GM21515 (cell line): ENCODE measurements around the gene IL5RA.

Source experiments
- ATAC-seq: cut with Tn5 transposase; IDR thresholded peaks from one replicate; pipeline ENCODE4 v1.9.1; 2021; ENCODE audit not compliant: unreplicated experiment

IL5RA gene

DNA sequence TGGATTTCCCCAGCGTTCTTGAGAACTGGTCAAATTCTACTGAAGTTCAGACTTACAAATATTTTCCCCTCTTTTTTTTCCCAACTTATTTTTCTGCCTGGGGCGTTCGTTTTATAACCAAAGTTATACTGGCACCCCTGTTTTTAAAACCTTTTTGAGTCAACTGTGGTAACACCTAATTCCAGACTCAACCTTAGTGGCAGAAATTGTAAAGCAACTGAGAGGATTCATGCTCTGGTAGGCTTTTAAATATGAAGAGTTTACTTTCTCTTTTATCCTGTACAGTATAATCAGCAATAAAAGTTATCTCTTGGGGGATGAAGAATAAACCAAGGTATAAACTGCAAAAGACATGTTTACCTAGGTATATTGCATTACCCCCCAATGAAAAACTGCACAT is 2.3 kb downstream of the IL5RA start:
- no peak for ATAC-seq

DNA sequence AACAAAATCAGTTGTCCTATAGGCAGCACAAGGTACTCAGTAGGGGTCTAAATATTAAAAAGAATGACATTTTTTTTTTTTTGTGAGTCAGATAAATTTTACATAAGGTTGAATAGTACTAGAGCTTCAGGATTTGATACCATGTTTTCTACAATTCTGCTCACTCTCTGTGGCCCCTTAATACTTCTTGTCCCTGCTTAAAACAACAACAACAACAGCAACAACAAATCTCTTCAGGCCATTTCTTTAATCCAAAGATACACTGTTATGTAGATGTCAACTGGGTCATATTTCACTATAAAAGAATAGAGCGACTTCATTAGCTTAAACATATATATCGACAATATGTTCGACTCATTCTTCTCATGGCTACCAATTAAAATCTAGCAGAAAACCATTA is 3.0 kb downstream of the IL5RA start:
- ATAC-seq = no peak

DNA sequence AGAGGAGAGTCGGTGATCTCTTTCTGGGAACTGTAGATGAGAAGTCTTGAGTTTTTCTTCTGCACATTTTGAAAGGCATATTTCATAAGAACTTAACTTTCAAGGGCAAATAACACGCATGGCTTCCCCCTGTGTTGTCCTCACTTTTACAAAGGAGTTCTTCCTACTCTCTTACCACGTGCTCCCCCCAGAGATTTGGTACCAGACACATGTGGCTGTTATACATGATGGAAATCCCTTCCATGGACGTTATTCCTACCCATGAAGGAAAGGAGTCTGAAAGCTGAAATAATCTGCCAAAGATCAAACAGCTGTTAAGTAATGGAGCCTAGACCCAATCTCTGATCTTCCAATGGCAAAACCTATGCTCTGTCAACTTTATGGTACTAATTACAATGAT is 4.4 kb downstream of the IL5RA start:
- ATAC-seq = no peak

DNA sequence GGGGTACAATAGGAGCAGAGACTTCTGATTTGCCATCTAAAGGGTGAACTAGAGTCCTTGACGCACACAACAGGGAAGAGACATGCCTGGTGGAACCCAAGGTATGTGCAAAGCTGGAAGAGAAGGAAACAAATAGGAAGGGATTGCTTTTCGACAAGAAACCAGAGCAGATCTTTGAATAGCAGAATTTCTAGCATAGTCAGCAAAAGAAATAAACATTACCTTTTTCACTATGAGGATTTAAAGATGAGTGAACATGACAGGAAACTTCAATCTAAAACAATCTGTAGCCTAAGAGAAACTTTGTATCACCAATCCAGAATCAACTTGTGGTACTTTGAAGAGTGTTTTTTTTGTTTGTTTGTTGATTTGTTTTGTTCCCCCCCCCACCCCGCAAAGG is 4.9 kb downstream of the IL5RA start:
- no peak for ATAC-seq

DNA sequence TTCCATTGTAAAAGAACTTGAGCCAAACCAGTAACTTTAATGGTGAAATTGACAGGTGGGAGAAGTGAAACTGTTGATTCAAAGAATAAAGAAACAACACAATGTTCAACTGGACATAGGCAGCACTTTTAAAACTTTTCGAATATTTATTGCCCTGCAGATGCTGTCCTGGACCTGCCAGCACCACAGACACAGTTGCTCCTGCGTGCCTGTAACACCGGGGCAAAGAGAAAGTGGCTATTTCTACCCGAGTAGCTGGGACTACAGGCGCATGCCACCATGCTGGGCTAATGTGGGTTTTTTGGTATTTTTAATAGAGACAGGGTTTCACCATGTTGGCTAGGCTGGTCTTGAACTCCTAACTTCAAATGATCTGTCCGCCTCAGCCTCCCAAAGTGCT is 7.4 kb downstream of the IL5RA start:
- ATAC-seq = no peak

DNA sequence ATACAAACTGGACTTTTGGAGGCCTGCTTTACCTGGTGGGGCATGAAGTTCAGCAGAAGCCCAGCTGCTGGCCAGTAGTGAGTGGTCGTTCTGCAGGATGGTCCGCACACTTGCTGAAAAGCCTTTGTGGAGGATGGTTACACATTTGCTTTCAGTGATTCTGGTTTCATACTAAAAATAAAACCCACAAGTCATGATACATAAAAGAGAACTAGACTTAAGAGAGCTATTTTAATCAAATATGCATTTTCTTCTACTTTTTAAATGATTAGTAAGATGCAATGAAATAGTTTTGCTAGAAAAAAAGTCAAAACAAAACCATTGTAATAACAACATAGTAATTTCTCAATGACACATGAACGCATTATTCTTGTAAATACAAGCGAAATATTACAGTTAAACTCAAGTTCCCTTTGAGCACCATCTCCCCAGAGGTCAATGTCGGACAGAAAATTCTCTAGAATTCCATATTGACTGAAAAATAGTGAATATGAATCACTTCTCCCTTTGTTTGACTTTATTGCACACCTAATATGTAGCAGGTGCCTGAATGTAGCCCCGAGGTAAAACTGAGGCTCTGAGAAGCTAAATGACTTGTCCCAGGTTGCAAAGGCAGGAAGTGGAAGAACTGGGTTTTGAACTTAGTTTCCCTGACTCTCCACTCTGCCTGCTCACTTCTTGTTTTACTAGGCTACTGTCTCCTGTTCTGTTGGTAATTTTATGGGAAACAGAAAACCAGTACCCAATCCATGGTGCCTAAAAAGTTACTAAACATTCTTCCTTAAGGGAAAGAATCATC is 8.3 kb downstream of the IL5RA start:
- ATAC-seq = peak; percentile 76

DNA sequence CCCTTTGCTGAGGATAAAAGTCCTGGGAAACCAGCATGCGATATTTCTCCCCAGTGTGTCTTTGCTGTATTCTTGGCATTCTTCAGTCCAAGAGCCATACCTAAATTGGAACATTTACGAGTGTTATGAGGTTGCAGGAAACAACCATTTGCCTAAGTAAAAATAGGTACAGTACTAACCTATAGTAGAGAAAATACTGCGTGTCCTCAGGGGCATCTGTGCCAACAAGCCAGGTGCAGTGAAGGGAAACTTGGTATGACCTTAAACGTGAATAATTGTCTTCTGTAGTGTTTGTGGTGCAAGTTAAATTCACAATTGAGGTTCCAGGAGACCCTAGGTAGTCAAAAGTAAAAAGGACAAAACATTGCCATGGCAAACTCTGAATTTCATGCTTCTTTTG is 12.2 kb downstream of the IL5RA start:
- ATAC-seq = no peak

DNA sequence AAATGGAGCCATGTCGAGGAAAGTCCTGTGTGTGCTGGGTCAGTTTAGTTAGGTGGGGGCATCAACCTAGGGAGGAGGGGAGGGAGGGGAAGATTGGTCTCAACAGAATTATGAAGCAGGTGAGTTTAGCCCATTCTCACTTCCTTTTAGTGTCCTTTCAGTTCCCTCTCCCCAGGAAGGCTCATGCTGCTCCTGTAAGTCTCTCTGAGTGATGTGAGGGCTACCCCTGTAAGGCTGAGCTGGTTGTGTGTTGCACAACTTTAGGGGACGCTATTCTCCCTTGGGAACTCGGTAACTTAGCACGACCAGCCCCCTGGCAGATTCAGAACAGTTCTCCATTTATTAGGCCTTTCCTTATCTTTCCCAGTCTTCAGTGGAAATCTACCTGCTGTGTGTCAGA is 21.2 kb downstream of the IL5RA start:
- peak; percentile 99 for ATAC-seq

DNA sequence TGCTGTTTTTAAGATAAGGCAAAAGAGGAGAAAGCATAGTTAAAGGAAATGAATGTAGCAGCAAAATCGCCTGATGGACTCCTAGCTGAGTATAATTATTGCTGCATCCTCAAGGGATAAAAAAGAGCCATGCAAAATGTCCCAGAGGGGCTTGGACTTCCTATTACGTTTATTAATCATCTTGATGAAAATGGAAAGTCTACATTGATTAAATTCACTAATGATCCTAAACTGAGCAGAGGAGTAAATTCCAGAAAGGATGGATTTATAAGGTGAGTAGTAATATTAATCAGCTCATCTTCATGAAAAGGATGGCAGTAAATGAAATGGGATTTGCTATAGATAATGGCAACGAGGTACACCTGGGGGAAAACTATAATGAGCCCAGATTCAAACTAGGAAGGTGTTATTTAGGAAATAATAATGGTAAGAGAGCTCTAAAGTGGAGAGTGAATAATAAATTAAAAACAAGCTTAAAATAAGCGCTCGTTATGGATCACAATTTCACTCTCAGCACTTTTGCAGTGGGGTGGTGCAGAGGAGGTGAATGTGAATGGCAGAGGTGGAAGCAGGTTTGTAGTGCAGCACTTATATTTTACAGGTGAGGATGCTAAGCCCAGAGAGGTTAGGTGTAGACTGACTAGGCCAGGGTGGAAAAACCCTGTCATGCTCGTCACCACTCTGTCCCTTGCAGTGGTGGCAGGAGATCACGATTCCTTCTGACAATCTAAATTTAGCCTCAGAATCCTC is 22.3 kb downstream of the IL5RA start:
- no peak for ATAC-seq

DNA sequence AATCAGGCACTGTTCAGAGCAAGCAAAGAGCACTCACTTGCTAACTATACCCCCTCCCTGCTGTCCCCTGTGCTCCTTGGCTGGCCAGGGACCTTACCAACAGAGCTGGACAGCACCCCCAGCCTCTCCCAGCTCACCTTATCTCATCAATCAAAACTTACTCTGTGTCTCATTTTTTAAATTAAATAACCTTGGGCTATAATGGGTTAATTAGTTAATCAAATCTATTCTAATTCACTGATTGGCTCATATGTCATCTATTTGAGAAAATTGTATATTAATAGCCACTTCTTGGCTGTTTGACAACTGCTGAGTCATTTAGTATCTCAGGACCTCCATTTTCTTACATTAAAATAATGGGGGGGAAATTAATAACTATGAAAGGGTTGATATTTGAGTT is 22.9 kb downstream of the IL5RA start:
- ATAC-seq = no peak

DNA sequence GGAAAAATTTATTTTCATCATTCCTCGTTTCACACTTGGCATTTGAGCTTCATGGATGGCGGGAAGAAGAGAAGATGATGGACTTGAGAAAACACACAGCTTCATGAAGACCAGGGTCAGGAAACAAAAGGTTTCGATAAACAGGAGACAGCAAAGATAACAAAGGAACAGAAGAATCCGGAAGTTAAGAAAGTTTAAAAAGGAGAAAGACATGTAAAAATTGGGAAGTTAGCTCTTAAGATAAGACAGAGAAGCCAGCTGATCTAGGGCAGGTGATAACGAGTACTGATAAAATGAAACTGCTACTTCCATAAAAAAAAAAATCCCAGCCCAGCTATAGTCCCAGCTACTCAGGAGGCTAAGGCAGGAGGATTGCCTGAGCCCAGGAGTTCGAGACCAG is 23.9 kb downstream of the IL5RA start:
- ATAC-seq = no peak

DNA sequence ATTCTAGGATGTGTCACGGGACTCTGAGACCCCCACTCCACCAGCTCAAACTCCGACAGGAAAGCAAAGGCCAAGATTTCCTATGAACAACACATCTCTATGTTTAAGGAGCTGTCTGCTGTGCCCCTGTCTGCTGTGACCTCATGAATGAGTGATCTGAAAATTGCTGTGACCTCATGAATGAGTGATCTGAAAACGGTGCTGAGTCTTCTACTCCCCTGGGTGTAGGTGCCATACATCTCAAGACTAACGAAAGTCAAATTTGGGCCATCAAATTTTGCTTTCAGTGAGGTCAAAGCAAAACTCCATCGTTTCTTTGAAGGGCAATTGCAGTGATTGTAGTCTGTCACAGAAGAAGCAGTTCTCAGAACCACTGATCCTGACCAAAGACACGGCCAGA is 24.4 kb downstream of the IL5RA start:
- ATAC-seq = no peak

DNA sequence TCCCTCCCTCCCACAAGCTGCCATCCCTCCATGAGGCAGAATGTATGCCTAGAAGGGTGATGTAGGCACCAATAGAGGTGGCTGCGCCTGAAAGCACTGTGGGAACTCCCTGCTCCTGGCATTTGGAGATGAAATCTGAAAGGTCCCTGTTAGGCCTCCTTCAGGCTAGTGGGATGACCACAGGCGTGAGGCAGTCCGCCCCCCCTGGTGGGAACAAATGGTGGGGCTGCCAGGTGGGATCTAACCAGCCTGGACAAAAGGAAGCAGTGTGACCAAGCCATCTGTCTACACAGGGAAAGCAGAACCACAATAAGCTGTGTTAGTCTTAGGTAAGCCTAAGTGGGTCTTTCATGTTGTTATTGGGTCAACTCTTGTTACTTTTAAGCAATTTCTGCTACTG is 25.3 kb downstream of the IL5RA start:
- ATAC-seq = no peak

DNA sequence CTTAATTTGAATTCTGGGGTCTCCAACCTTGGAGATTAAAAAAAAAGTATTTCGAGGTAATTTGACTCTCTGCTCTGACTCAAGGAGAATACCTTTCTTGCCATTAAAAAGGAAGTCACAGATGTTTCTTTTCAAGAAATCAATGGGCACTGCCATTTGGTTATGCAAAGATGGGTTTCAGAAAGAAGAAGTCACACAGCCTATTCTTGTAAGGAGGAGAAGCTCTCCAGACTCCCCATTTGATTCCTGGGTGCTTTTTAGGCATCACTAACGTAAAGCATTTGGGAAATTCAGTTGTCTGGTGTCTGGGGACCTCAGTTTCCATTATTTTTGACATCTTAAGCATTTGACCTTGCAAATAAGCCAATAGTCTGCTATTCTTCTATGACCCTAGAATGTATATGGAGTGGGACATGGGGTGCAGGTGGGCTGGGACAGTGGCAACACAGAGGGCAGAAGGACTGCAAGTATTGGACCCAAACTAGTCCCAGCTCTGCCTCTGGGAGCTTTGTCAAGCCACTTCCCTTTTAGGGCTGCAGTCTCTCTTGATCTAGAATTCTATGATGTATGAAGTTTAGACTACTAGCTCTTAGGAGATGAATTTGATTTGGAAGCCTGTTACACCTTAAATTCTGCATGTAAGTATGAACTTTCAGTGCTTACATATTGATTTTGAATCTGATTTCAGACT is 27.8 kb downstream of the IL5RA start:
- peak; percentile 88 for ATAC-seq

DNA sequence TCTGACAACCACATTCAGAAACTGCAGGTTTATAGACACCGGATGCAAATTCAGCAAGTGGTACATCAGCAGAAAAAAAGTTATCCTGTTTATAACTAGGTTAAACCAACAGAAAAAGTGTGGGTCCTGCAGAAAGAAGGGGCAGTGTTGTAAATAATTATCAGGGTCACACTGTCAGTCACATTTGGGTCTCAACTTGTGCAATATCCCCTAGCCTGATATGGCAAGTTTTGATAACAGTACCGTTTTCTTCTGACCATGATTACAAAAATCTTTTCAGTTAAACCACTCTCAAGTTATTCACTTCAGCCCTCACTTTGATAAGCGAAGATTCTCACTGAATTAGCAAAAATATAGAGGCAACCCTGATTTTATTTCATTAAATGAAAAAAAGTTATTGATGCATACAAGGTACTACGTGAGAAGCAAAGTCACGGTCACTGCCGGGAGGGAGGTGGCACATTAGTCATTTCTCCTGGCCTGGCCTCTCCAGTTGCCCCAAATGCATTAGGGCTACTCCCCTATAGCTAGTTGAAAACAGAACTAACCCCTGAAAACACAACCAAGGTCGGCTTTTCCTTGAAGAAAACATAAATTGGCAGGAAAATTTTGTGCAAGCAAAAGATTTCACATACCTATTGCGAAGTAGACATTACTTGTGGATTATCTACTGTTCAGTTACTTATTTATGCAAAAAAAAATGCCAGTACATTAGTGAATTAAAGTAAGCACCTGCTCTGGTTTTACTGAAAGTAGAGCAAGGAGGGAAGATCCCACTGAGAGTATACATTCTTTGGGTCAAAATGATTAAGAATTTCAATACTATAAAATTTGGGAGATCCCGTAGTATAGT is 28.6 kb downstream of the IL5RA start:
- peak; percentile 40 for ATAC-seq

DNA sequence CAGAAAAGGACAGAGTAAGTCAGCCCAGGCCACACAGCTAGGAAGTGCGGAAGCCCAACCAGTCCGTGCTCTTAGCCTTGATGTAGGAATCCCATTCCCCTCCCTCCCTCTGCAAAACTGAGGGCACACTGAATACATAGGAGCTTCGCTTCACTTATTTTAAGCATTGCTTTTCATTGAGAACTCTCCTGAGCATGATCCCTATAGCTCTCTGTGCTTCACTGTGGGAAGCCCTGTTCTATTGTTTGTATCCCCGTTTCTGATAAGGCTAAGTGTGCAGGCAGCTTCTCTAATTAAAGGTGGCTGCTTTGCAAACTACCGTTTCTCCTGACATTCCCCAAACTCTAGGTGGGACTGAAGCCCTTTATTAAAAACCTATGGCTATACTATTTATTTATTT is 29.9 kb downstream of the IL5RA start:
- no peak for ATAC-seq

DNA sequence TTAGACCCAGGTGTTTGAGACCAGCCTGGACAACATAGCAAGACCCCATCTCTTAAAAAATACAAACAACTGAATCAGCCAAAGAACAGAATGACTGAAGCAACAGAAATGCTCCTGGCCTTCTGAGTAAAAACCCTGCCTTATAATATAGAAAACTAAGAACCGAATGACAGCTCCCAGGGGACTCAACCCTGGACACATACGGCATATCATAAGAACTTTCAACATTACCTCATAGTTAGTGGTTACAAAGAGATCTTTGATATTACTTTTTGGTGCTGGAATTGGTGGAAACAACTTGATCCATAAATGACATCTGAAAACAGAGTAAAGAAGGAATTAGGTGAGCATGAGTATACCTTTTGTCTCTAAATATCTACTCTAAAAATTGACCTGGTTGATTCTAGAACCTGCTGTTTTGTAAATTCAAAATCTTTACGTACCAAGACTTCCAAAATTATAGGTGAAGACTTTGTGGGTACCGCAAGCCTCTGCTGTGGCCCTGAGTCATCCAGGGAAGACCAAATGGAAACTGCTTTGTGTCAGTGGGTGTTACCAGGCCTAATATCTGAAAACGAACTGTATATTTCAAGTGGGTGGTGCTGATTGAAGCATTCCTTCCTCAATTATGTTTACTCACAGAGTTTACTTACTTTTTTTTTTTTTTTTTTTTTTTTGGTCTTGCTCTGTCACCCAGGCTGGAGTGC is 35.5 kb downstream of the IL5RA start:
- peak; percentile 72 for ATAC-seq

DNA sequence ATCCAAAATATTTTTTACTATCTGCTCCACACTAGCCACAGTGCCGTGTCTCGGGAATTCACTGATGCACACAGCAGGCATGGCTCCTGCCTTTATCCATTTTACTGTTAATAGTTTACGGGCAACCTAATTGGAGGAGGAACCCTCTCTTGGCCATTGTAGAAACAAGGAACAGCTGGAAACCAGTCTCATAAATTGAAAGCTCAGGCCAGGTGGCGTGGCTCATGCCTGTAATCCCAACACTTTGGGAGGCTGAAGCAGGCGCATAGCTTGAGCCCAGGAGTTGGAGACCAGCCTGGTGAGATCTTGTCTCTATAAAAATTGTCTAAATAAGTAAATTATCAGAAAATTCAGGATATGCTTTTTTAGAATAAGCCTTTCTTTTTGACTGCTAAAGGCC is 39.0 kb downstream of the IL5RA start:
- no peak for ATAC-seq

DNA sequence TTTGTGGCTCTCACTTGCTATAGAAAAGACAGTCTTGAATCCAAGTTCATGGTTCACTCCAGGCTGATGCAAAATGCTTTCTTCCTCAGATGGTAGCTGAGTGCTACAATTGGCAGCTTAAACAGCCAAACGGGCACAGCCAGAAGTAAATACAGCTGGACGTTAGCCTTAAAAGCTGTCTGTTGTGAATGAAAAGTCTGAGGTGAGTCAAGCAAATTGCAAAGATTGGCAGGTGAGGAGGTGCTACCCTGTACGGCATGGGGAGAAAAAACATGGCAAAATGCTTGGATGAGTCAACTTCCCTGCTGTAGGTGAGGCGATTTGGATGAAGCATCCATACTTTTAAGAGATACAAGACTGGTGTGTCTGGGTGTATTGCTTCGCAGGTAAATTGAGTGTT is 40.5 kb downstream of the IL5RA start:
- no peak for ATAC-seq

DNA sequence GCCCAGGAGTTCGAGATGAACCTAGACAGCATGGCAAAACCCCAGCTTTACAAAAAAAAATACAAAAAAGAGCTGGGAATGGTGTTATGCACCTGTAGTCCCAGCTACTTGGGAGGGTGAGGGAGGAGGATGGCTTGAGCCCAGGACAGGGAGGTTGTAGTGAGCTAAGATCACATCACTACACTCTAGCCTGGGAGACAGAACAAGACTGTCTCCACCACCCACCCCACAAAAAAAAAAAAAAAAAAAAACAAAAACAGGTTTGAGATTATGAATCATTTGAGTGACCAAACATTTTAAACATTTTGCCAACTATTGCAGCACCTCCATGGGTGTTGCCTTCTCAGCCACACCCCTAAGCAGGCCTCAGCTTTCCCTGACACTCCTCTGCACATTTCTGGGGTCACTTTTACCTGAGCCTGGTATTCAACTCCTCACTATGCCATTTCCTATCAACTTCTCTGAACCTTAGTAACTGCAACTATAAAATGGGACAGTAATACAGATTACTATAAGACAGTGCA is 41.8 kb downstream of the IL5RA start:
- no peak for ATAC-seq
